Transverse colon (tissue), 4 donors: Measurements from ENCODE around the gene RMI2.

Experiments used
- CTCF ChIP-seq, 5 experiments: fragments of 200-600 bp in 3 of 5; fragments of 450-650 bp in 2 of 5; sonication (generic) in 3 of 5; IDR thresholded peaks; 1 replicate in 2 of 5; 2 replicates in 3 of 5; pipeline ENCODE4 v1.5.1; 2016 to 2017; ENCODE audit warnings: antibody characterized with exemption in 5 of 5, inconsistent platforms in 3 of 5, mild to moderate bottlenecking in 2 of 5, moderate library complexity in 1 of 5
- EP300 ChIP-seq: sonication (generic); formaldehyde crosslinking; IDR thresholded peaks from one replicate; pipeline ENCODE4 v1.6.1; 2017; ENCODE audit warnings: antibody characterized with exemption, low read depth
- POLR2A ChIP-seq: fragments of 450-650 bp; IDR thresholded peaks from one replicate; pipeline ENCODE4 v1.6.1; 2016; ENCODE audit warnings: antibody characterized with exemption, mild to moderate bottlenecking, moderate library complexity
- POLR2AphosphoS5 ChIP-seq, 3 donors: sonication (generic); formaldehyde crosslinking; IDR thresholded peaks; one replicate each; pipeline ENCODE4 v1.6.1; 2016; ENCODE audit warnings: antibody characterized with exemption in 3 of 3

- TF ChIP-seq POLR2AphosphoS5 (IDR thresholded peaks at IDR 0.05): no peak
- TF ChIP-seq CTCF (IDR thresholded peaks at IDR 0.05): no peak
- TF ChIP-seq POLR2A: no peak
- TF ChIP-seq EP300: no peak
Measured at GRCh38 chr16:11372829-11373306, 27.6 kb downstream of the RMI2 start.
